NT2/D1 (cell line): ENCODE measurements around the gene GPR161.

Experiments used
- SUZ12 ChIP-seq: IDR thresholded peaks from 2 replicates; pipeline ENCODE4 v1.6.1; 2011; ENCODE audit not compliant: insufficient read length, insufficient read depth; ENCODE audit errors: extremely low read depth
- YY1 ChIP-seq: IDR thresholded peaks from 2 replicates; pipeline ENCODE4 v1.6.1; 2011; ENCODE audit not compliant: insufficient read length, insufficient read depth

DNA sequence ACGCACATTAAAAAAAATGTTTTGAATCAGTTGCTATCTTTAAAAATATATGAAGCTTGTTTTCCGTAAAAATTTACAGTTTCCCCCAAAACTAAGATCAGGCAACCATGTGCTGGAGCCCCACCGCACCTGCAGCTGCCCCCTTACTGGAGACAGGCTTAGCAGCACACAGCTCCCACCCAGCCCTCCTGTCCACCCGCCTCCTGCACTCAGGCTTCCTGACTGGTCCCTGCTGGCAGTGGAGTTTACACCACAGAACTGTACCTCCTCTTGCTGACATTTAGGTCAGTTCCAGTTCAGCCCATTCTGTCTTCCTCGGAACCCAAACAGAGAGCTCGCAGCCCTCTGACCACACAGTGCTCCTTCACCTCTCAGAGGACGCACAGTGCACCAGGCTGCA lies 2.1 kb downstream of the GPR161 start:
- TF ChIP-seq YY1 (no peak), SUZ12 (no peak)
